GM21576 (cell line): ENCODE data around the gene SND1.

ENCODE experiments used
- ATAC-seq: cut with Tn5 transposase; IDR thresholded peaks from one replicate; pipeline ENCODE4 v1.9.1; 2021; ENCODE audit warnings: mild to moderate bottlenecking, moderate library complexity; ENCODE audit not compliant: unreplicated experiment

SND1 gene

GRCh38 chr7:127979113-127979727, 327.2 kb downstream of the SND1 start:
- ATAC-seq: no peak

- ATAC-seq: no peak
Measured at GRCh38 chr7:127979728-127980126, 327.7 kb downstream of the SND1 start.

GRCh38 chr7:127980901-127981300, 328.9 kb downstream of the SND1 start:
- ATAC-seq: no peak

GRCh38 chr7:127981965-127982364, 330.0 kb downstream of the SND1 start:
- ATAC-seq: no peak

GRCh38 chr7:127983804-127984332, 331.9 kb downstream of the SND1 start:
- no peak for ATAC-seq

- no peak for ATAC-seq
Measured at GRCh38 chr7:127986581-127987521, 334.9 kb downstream of the SND1 start.

- no peak for ATAC-seq
Measured at GRCh38 chr7:127988751-127989150, 336.8 kb downstream of the SND1 start.

- no peak for ATAC-seq
Measured at GRCh38 chr7:127993317-127993716, 341.3 kb downstream of the SND1 start.

GRCh38 chr7:127993987-127994386, 342.0 kb downstream of the SND1 start:
- ATAC-seq: no peak

GRCh38 chr7:127995156-127995880, 343.3 kb downstream of the SND1 start:
- no peak for ATAC-seq

GRCh38 chr7:127995881-127996215, 343.9 kb downstream of the SND1 start:
- no peak for ATAC-seq

GRCh38 chr7:127996253-127997071, 344.5 kb downstream of the SND1 start:
- no peak for ATAC-seq

GRCh38 chr7:127997226-127997922, 345.4 kb downstream of the SND1 start:
- no peak for ATAC-seq

- no peak for ATAC-seq
Measured at GRCh38 chr7:127998671-127999070, 346.7 kb downstream of the SND1 start.

GRCh38 chr7:128000048-128000447, 348.1 kb downstream of the SND1 start:
- ATAC-seq: no peak

GRCh38 chr7:128000854-128001265, 348.9 kb downstream of the SND1 start:
- peak; percentile 61 for ATAC-seq

- peak; percentile 61 for ATAC-seq
Measured at GRCh38 chr7:128003167-128003566, 351.2 kb downstream of the SND1 start.

GRCh38 chr7:128003787-128004186, 351.8 kb downstream of the SND1 start:
- ATAC-seq: no peak

GRCh38 chr7:128004623-128005022, 352.6 kb downstream of the SND1 start:
- no peak for ATAC-seq

- no peak for ATAC-seq
Measured at GRCh38 chr7:128005117-128005516, 353.1 kb downstream of the SND1 start.
